GM12872 (cell line): Measurements from ENCODE around the gene FLRT1.

Experiments
- CTCF ChIP-seq: IDR thresholded peaks from 3 replicates; pipeline ENCODE4 v1.5.1; 2011; ENCODE audit warnings: low read depth, mild to moderate bottlenecking, low read length, moderate library complexity; ENCODE audit not compliant: insufficient read depth

The FLRT1 gene

GRCh38 chr11:64029773-64030172 lies 6.0 kb upstream of the FLRT1 start:
- TF ChIP-seq CTCF = no peak

DNA sequence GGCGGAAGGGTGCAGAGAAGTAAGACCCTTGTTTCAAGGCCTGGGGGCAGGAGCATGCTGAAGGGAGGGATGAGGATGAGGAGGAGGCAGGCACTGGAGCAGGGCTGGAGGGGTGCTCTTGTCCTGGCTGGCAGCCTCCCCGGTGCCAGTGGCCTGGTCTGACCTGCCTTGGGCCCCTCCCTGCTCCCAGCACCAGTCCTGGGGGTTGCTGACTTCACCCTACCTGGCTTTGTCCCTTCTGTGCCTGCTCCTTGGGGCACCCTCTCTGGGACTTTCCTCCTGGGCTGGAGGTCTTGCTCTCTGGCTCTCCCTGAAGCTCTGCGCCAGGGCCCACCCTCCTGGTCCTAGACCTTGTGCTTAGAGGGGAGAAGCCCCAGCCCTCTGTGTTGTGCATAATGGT lies 4.7 kb upstream of the FLRT1 start:
- no peak for TF ChIP-seq CTCF

GRCh38 chr11:64032050-64032449 lies 3.7 kb upstream of the FLRT1 start:
- no peak for TF ChIP-seq CTCF

DNA sequence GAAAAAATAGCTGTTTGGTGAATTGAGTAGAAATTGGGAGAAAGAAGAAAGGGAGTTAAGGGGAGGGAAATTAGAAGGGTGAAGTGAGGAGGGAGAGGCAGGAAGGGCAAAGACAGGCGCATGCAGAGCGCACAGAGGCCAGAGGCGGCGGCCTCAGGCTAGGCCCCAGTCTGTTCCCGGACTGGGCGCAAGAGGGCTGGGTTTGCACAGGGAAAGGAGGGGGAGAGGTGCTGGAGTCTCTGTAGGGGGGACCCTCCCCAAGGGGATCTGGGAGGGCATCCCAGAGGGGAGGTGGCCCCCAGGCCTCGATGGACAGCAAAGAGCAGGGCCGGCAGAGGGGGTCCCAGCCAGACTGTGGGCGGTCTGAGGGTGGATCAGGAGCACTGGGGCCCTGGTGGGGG lies 1.3 kb upstream of the FLRT1 start:
- TF ChIP-seq CTCF = no peak

DNA sequence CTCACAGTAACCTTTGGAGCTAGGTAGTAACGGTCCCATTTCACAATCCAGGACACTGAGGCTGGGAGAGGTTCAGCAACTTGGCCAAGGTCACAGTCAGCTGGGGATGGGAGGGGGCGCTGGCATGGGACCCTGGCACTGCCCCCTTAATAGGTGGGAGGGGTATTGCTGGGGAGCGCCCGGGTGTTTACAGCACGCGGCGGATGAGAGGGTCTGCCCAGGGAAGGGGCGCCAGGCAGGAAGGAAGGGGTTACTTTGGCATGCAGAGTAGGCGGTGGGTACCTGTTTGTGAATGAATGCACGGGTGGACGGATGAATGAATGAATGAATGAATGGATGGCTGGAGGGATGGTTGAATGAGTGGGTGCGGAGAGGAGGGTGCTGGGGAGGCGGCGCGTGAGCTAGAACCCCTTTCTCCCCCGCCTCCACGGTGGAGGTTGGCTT lies 628 bp upstream of the FLRT1 start:
- no peak for TF ChIP-seq CTCF

DNA sequence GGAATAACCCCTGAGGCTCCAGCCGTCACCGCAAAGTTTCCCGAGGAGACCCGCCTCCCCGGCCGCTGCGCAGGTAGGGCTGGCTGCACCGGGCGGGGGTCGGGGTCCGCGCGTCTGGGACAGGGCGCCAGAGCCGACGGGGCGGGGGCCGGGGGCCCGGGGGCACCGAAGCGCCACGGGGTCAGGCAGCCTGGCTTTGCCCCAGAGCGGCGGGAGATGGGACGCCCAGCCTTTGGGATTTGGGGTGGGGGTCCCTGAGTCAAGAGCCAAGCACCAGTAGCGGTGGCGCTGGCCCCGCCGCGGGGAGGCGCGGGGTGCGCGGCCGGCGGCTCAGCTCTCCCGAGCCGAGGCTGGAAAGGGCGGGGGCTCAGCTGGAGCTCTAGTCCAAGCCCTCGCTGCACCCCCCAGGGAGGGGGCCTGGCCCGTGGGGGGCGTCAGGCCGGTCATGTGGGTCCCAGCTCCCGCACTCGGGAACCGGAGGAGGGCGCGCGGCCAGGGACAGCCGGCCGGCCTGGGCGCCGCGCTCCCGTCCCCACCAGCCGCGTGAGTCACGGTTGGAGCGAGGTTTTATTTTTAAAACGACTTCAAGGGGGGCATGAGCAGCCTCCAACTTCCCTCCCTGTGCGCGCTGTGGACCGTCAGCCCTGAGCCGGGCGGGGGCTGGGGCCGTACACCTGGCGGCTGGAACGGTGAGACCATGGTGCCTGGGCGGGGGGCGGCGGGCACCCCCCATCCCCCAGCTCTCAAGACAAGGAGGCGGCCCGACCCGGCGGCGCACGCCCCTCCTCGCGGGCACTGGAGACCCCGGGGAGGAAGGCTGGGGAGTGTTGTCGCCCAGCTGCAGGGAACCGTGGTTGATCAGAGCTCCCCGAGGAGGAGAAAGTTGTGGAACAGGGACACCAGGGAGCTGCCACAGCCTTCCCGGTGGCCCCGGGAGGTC lies 626 bp downstream of the FLRT1 start:
- no peak for TF ChIP-seq CTCF

DNA sequence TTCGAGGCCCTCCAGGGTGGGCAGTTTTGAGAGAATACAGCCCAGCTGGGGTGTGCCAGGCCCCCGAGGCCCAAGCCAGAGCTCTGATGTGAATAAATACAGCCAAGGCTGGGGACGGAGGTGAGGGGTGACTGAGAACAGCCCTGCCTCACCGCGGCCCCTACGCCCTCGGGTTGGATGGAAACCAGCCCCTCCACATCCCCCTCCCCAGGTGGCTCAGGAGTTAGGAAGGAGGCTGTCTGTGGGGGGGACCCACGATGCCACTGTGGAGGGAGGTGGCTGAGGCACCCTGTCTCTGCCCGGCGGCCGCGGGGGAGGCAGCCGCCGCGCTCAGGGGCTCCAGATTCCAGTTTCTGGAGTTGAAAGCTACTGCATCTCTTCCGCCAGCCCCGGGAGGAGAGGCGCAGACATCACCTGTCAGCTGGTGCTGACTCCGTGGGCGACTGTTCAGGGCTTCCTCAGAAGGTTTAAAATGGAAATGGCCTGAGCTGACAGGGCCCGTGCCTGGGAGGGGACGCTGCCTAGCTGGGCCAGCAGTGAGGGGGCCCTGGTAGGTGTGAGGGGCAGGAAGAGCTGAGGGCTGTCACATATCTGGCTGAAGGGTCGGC lies 1.4 kb downstream of the FLRT1 start:
- TF ChIP-seq CTCF = no peak
